Type B pancreatic cell (in vitro differentiated cells): ENCODE data around the gene PER3. TPM values are rescaled to one million over a fixed set of nuclear protein-coding genes. Genes with fewer than 3 reads are reported as not detected.

ENCODE experiments used
- DNase-seq: peaks from one replicate; pipeline ENCODE4 v3.0.0; 2021; ENCODE audit warnings: mixed read lengths; ENCODE audit not compliant: unreplicated experiment; ENCODE audit errors: extremely low spot score
- H3K27ac Mint-ChIP-seq: 2 replicates; pipeline ENCODE4 v1.8.0; 2021; ENCODE audit warnings: mild to moderate bottlenecking, mixed read lengths
- H3K27me3 Mint-ChIP-seq: 2 replicates; pipeline ENCODE4 v1.8.0; 2021; ENCODE audit warnings: mixed read lengths
- H3K36me3 Mint-ChIP-seq: 2 replicates; pipeline ENCODE4 v1.8.0; 2021; ENCODE audit warnings: mixed read lengths
- H3K4me1 Mint-ChIP-seq: one replicate; pipeline ENCODE4 v1.8.0; 2021; ENCODE audit warnings: mixed read lengths; ENCODE audit not compliant: unreplicated experiment
- H3K4me3 Mint-ChIP-seq: 2 replicates; pipeline ENCODE4 v1.8.0; 2021; ENCODE audit warnings: mild to moderate bottlenecking, mixed read lengths
- H3K9me3 Mint-ChIP-seq: 2 replicates; pipeline ENCODE4 v1.8.0; 2021; ENCODE audit warnings: mixed read lengths
- CTCF ChIP-seq: fragments of 200-600 bp; sonication (generic); conservative IDR thresholded peaks from 2 replicates; pipeline ENCODE4 v1.5.0; 2021; ENCODE audit warnings: antibody characterized with exemption, mild to moderate bottlenecking
- total RNA-seq: library from RNA; stranded (reverse); gene quantifications from 2 replicates; pipeline ENCODE4 v1.2.1, GENCODE V29; 2021; ENCODE audit warnings: low replicate concordance

The PER3 gene
- total RNA-seq, 1 donor from 2014 or later, result 7.1 TPM

GRCh38 chr1:7885513-7886404 lies 101.7 kb downstream of the PER3 start:
- Mint-ChIP-seq H3K4me1 (no peaks in the 10 kb centered on the region), H3K27me3 (peaks cover 25% of the 10 kb centered on the region), H3K4me3 (no peak overlapping the region), H3K27ac (no peak overlapping the region), H3K9me3 (no peaks in the 10 kb centered on the region), H3K36me3 (no peaks in the 10 kb centered on the region)
- TF ChIP-seq CTCF, result no peak
- no peak for DNase-seq

- H3K4me3 Mint-ChIP-seq, result no peak overlapping the region
- H3K9me3 Mint-ChIP-seq, result no peaks in the 10 kb centered on the region
- no peak for DNase-seq
- H3K4me1 Mint-ChIP-seq, result no peaks in the 10 kb centered on the region
- H3K27ac Mint-ChIP-seq, result no peak overlapping the region
- no peaks in the 10 kb centered on the region for H3K36me3 Mint-ChIP-seq
- peaks cover 25% of the 10 kb centered on the region for H3K27me3 Mint-ChIP-seq
- TF ChIP-seq CTCF, result no peak
Observed at GRCh38 chr1:7886405-7886745, 102.3 kb downstream of the PER3 start.

GRCh38 chr1:7888248-7889081 lies 104.4 kb downstream of the PER3 start:
- no peak for TF ChIP-seq CTCF
- no peak overlapping the region for H3K4me3 Mint-ChIP-seq

GRCh38 chr1:7890853-7891252 lies 106.8 kb downstream of the PER3 start:
- Mint-ChIP-seq H3K36me3 (no peaks in the 10 kb centered on the region), H3K27me3 (peaks cover 17% of the 10 kb centered on the region), H3K9me3 (no peaks in the 10 kb centered on the region), H3K27ac (no peak overlapping the region), H3K4me3 (no peak overlapping the region), H3K4me1 (no peaks in the 10 kb centered on the region)
- no peak for DNase-seq
- no peak for TF ChIP-seq CTCF

More at GRCh38 chr1:7888248-7889081, 104.4 kb downstream of the PER3 start:
- peaks cover 25% of the 10 kb centered on the region for H3K27me3 Mint-ChIP-seq
- H3K4me1 Mint-ChIP-seq, result no peaks in the 10 kb centered on the region
- H3K9me3 Mint-ChIP-seq, result no peaks in the 10 kb centered on the region
- DNase-seq, result no peak
- no peaks in the 10 kb centered on the region for H3K36me3 Mint-ChIP-seq
- no peak overlapping the region for H3K27ac Mint-ChIP-seq

- no peaks in the 10 kb centered on the region for H3K9me3 Mint-ChIP-seq
Observed at GRCh38 chr1:7891804-7892203, 107.7 kb downstream of the PER3 start.

More at GRCh38 chr1:7891804-7892203, 107.7 kb downstream of the PER3 start:
- no peak for TF ChIP-seq CTCF
- H3K27ac Mint-ChIP-seq, result no peak overlapping the region
- H3K4me1 Mint-ChIP-seq, result no peaks in the 10 kb centered on the region
- peaks cover 17% of the 10 kb centered on the region for H3K27me3 Mint-ChIP-seq
- H3K4me3 Mint-ChIP-seq, result no peak overlapping the region
- DNase-seq, result no peak
- H3K36me3 Mint-ChIP-seq, result no peaks in the 10 kb centered on the region
